Esophagus squamous epithelium (tissue), 5 donors: ENCODE results near the gene PHEX. TPM values are rescaled to one million over a fixed set of nuclear protein-coding genes. Genes with fewer than 3 reads are reported as not detected.

ENCODE experiments used
- DNase-seq: peaks from one replicate; lab custom pipeline; 2025; lab: John Stamatoyannopoulos, UW
- H3K27ac ChIP-seq, 4 donors: fragments of 200-600 bp; sonication (generic); one replicate each; pipeline ENCODE4 v1.5.1; 2016 to 2019; ENCODE audit warnings: mild to moderate bottlenecking in 1 of 4
- H3K27me3 ChIP-seq, 4 donors: fragments of 200-600 bp; sonication (generic); 1 replicate in 3 of 4; 2 replicates in 1 of 4; pipeline versions ENCODE4 v1.5.1 to v1.6.0; 2017 to 2021; ENCODE audit warnings: antibody characterized with exemption in 1 of 4
- H3K36me3 ChIP-seq, 3 donors: fragments of 200-600 bp; sonication (generic); one replicate each; pipeline ENCODE4 v1.5.1; 2016 to 2019
- H3K4me1 ChIP-seq, 3 donors: fragments of 200-600 bp; sonication (generic); one replicate each; pipeline ENCODE4 v1.5.1; 2017 to 2019
- H3K4me3 ChIP-seq, 4 donors: fragments of 200-600 bp; sonication (generic); 1 replicate in 3 of 4; 2 replicates in 1 of 4; pipeline ENCODE4 v1.5.1; 2016 to 2019; ENCODE audit warnings: mild to moderate bottlenecking in 2 of 4, moderate library complexity in 1 of 4
- H3K9me3 ChIP-seq, 3 donors: fragments of 200-600 bp; sonication (generic); one replicate each; pipeline ENCODE4 v1.5.1; 2016 to 2019
- POLR2A ChIP-seq, 4 donors: fragments of 450-650 bp; IDR thresholded peaks; one replicate each; pipeline ENCODE4 v1.6.1; 2017; ENCODE audit warnings: antibody characterized with exemption in 4 of 4, mild to moderate bottlenecking in 4 of 4, moderate library complexity in 3 of 4
- WGBS, 2 donors: methylation state at CpG; one replicate each; pipeline ENCODE4 v1.1.5; 2018; 5-methylcytosine and 5-hydroxymethylcytosine counted together
- intact Hi-C: fragments of 100-400 bp; cut with DNase I; formaldehyde crosslinking; loops from one replicate; pipeline ENCODE4 v1.15.0; 2022
- total RNA-seq, 4 donors: library from RNA; depleted of rRNA; stranded (reverse); fragments of >200 nt; gene quantifications; one replicate each; pipeline ENCODE4 v1.1.0, GENCODE V29; 2016
- TF ChIP-seq, protein P1 (sequence below), 6 experiments: fragments of 450-650 bp in 4 of 6; fragments of 200-600 bp in 2 of 6; sonication (generic) in 2 of 6; IDR thresholded peaks; one replicate each; pipeline ENCODE4 v1.5.1; 2016 to 2019; ENCODE audit warnings: antibody characterized with exemption in 6 of 6, mild to moderate bottlenecking in 4 of 6, moderate library complexity in 4 of 6
- donor health status: DM: yes; HTN: yes; CAD: no.

PHEX gene
- total RNA-seq, 4 donors from 2014 or later, result 0.04 to 0.73 (median 0.31) TPM

DNA sequence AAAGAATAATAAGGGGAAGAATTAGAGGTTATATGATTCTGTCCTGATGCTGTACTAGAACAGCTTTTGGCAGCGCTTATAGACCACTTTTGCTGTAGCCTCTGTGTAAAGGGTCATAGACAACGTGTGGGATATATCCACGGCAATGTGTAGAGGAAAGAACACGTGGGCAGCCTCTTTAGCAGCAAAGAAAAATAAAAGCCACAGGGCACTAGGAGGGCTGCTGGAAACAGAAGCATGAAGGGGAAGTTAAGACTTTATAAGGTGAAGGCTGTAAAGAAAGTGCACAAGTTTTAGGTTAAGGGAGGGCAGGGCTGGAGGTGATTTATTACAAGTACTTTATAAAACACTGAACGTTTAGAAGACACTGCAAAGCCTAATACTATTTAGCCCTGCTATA, 20.1 kb upstream of the PHEX start:
- Histone ChIP-seq H3K4me1 (no peaks in the 10 kb centered on the region), H3K36me3 (no peaks in the 10 kb centered on the region), H3K9me3 (no peaks in the 10 kb centered on the region), H3K27me3 (no peaks in the 10 kb centered on the region), H3K4me3 (no peak overlapping the region), H3K27ac (no peak overlapping the region)
- DNase-seq, result no peak
- WGBS, 2 donors, result 42 to 51% methylated on average over 4 to 5 of the region's 5 CpGs
- no peak for TF ChIP-seq POLR2A (IDR thresholded peaks at IDR 0.05)
- TF ChIP-seq, protein P1, sequence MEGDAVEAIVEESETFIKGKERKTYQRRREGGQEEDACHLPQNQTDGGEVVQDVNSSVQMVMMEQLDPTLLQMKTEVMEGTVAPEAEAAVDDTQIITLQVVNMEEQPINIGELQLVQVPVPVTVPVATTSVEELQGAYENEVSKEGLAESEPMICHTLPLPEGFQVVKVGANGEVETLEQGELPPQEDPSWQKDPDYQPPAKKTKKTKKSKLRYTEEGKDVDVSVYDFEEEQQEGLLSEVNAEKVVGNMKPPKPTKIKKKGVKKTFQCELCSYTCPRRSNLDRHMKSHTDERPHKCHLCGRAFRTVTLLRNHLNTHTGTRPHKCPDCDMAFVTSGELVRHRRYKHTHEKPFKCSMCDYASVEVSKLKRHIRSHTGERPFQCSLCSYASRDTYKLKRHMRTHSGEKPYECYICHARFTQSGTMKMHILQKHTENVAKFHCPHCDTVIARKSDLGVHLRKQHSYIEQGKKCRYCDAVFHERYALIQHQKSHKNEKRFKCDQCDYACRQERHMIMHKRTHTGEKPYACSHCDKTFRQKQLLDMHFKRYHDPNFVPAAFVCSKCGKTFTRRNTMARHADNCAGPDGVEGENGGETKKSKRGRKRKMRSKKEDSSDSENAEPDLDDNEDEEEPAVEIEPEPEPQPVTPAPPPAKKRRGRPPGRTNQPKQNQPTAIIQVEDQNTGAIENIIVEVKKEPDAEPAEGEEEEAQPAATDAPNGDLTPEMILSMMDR (IDR thresholded peaks at IDR 0.05), result no peak
- intact Hi-C loops, result no loop called here

DNA sequence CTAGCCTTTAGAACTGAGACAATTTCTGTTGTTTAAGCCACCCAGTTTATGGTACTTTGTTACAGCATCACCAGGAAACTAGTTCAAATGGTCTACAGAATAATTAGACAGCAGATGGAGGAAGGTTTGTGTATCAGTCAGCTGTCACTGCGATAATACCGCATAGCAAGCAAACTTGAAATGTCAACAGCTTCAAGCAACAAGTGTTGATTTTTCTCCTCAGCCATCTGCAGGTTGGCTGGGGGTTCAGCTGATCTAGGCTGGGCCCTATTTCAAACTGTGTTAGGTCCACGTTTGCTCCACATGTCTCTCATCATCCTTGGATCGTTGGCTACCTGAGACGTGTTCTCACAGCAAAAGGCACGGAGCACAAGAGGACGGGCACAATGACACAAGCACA, 19.2 kb upstream of the PHEX start:
- intact Hi-C loops, result no loop called here
- H3K27ac ChIP-seq, result no peak overlapping the region
- TF ChIP-seq, protein P1 (IDR thresholded peaks at IDR 0.05), result no peak
- TF ChIP-seq POLR2A (IDR thresholded peaks at IDR 0.05), result no peak
- H3K27me3 ChIP-seq, result no peaks in the 10 kb centered on the region
- H3K36me3 ChIP-seq, result no peaks in the 10 kb centered on the region
- no peak overlapping the region for H3K4me3 ChIP-seq
- no peaks in the 10 kb centered on the region for H3K9me3 ChIP-seq
- 86 to 90% methylated on average over 2 to 4 of the region's 7 CpGs for WGBS, 2 donors
- no peak for DNase-seq
- H3K4me1 ChIP-seq, result no peaks in the 10 kb centered on the region

DNA sequence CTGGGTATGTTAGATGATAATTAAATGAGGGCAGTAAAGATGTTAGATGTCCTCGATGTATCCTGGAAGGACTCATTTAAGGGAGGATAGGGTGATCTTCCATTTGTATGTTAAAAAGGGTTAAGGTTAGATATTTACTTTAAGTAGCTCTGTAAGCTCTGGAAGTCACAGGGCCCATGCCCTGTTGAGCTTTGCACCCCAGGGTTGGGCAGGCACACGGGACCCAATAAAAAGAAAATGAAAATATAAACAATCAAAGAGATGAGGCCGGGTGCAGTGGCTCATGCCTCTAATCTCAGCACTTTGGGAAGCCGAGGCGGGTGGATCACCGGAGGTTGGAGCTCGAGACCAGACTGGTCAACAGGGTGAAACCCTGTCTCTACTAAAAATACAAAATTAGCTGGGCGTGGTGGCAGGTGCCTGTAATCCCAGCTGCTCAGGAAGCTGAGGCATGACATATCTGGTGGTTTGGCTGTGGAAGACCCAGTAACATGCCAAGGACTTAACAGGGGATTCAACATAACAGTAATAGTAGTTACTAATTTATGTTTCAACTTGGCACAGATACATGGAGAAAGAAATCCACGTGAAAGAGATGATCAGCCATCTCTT, 16.9 kb upstream of the PHEX start:
- WGBS, 2 donors, result 71 to 72% methylated on average over 7 to 8 of the region's 9 CpGs
- H3K36me3 ChIP-seq, result no peaks in the 10 kb centered on the region
- H3K4me3 ChIP-seq, result no peak overlapping the region
- no peak for DNase-seq
- no peaks in the 10 kb centered on the region for H3K9me3 ChIP-seq
- intact Hi-C loops, result no loop called here
- TF ChIP-seq, protein P1 (IDR thresholded peaks at IDR 0.05), result no peak
- no peak for TF ChIP-seq POLR2A (IDR thresholded peaks at IDR 0.05)
- no peak overlapping the region for H3K27ac ChIP-seq
- no peaks in the 10 kb centered on the region for H3K4me1 ChIP-seq
- H3K27me3 ChIP-seq, result no peaks in the 10 kb centered on the region

DNA sequence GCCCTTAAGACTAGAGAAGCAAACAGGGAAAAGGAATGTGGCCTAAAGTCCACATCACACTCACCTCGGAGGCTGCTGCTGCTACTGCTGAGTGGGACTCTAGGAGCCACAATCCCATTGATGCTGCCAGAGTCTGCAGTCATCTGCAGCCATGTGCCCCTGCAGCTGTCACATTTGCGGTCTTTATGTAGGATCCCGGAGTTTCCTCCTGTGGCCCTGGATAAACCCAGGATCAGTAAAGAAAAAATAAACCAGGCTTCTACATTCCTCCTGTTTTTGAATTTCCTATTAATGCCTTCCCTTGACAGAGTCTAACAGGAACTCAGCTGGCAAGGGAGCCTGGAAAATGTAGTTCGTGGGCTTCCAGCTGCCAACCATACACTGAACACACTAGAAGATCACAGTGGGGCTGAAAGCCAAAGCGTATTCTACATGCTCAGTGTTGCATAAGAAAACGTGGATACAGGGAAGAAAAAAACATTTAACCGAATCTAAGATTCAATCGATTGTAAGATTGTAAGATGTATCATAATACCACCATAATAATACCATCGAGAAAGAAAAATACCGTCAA, 10.3 kb upstream of the PHEX start:
- Histone ChIP-seq H3K27ac (no peak overlapping the region), H3K9me3 (no peaks in the 10 kb centered on the region), H3K36me3 (no peaks in the 10 kb centered on the region), H3K4me3 (no peak overlapping the region), H3K4me1 (no peaks in the 10 kb centered on the region), H3K27me3 (no peaks in the 10 kb centered on the region)
- TF ChIP-seq, protein P1 (IDR thresholded peaks at IDR 0.05), result no peak
- TF ChIP-seq POLR2A (IDR thresholded peaks at IDR 0.05), result no peak
- no peak for DNase-seq
- 72 to 81% methylated on average over 7 to 10 of the region's 10 CpGs for WGBS, 2 donors
- intact Hi-C loops, result no loop called here

DNA sequence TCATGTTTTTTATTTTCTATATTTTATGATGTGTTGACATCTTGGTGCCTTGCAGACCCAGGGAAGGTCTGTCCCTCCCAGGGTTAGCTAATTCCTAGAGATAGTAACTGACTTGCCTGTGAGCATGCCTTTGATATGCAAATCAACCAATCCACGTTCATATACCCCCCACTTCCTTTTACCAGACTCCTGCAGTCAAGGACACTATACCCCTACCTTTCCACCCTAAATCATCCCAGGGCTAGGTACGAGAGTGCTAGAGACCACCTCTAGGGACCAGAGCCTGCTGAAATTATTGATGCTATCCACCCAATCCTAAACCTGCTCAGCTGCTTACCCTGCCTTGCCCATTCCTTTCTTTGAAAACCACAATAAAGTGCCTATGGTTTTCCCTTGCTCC, 7.5 kb upstream of the PHEX start:
- H3K4me3 ChIP-seq, result no peak overlapping the region
- no peaks in the 10 kb centered on the region for H3K27me3 ChIP-seq
- DNase-seq, result no peak
- no peaks in the 10 kb centered on the region for H3K36me3 ChIP-seq
- no peaks in the 10 kb centered on the region for H3K4me1 ChIP-seq
- intact Hi-C loops, result no loop called here
- TF ChIP-seq, protein P1 (IDR thresholded peaks at IDR 0.05), result no peak
- TF ChIP-seq POLR2A (IDR thresholded peaks at IDR 0.05), result no peak
- 48% methylated on average over 2 of the region's 2 CpGs; no CpG with 5 or more reads in 1 of the 2 donors for WGBS, 2 donors
- H3K9me3 ChIP-seq, result no peaks in the 10 kb centered on the region
- H3K27ac ChIP-seq, result no peak overlapping the region
